GM18498 (cell line): ENCODE results near the gene DNPEP.

Experiments
- ATAC-seq: cut with Tn5 transposase; IDR thresholded peaks from one replicate; pipeline ENCODE4 v1.9.1; 2021; ENCODE audit warnings: mild to moderate bottlenecking, moderate library complexity; ENCODE audit not compliant: unreplicated experiment

Gene DNPEP

GRCh38 chr2:219368690-219369191, 19.0 kb downstream of the DNPEP start:
- ATAC-seq, result no peak

GRCh38 chr2:219362524-219363164, 25.1 kb downstream of the DNPEP start:
- ATAC-seq, result peak; percentile 90

DNA sequence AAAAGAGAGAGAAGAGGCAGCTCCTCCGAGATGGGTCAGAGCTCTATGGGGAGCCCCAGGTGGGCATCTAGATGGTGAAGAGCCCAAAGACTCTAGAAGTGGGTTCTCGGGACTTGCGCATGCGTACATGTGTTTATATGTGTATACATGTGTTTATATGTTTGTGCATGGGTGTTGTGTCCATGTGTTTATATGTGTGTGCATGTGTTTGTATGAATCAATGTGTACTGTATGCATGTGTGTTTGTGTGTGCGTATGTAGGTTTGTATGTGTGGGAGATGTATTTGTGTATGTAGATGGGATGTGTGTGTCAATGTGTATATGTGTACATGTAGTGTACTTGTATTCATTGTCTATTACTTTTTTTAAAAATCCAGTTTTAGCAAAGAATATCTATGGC, 25.6 kb downstream of the DNPEP start:
- ATAC-seq, result no peak

GRCh38 chr2:219358170-219359075, 29.3 kb downstream of the DNPEP start:
- no peak for ATAC-seq

- no peak for ATAC-seq
Observed at GRCh38 chr2:219356834-219357233, 30.9 kb downstream of the DNPEP start.

- ATAC-seq, result no peak
Observed at GRCh38 chr2:219354582-219354981, 33.1 kb downstream of the DNPEP start.

- no peak for ATAC-seq
Observed at GRCh38 chr2:219353129-219353528, 34.6 kb downstream of the DNPEP start.

DNA sequence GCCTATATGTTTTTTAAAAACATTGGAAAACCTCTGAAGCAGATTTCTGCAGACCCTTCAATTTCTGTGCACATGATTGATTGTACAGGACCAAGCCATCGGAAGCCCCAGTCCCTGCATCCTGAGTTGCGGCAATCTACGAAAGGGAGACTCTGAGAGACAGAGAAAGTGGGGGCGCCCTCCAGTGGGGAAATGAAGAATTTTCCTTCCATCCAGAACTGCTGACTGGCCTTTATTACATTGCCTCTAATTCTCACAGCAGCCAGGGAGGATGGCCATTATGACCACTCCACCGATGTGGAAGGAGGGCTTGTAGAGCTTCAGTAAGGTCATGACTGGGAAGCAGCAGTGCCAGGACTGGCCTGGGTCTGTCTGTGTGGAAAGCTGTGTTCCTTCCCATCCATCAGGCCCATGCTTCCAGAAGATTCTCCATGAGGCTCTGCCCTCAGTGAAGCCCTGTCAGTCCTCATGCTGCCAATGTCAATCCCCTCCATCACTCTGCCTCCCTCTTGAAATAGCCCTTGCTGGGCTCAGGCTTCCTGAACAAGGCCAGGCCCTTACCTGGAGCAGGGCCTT, 35.2 kb downstream of the DNPEP start:
- ATAC-seq, result peak; percentile 68

DNA sequence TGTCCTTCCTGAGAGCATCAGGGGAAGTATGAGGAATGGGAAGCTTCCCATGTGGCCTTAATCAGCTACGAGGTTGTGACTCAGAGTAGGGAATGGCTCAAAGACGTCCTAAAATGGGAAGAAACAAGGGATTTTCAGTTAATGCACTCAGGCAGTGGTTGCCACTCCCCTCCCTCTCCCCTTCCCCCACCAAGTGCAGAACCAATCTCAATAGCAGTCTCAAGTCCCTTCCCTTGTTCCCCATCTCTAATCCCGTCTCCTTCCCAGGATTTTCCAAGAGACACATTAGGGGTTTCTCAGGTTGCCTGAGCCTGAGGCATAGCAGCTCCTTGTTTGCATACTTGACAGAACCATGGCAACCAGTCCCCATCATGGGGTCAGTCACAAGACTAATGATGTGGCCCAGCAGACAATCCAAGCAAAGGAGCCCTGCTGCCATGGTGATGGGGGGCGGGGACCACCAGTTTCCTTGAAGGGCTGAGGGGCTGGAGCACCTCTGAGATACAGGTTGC, 36.9 kb downstream of the DNPEP start:
- ATAC-seq, result no peak

DNA sequence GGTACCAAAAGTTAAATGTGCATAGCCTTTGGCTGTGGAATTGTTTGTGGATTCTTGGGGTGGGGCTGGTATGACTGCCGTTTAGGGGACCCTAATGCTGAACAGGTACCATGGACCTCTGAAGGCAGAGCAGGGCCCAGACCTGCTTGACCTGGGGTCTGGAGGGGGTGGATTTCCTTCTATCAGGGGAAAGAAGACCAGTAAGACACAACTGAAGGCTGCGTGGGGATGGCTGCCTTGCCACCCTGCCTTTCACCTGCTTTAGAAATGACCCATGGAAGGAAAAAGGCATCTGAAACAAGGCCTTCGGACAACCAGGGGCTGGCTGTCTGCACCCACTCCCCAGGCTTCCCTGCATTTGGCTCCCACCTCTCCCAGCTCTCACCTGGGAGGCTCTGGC, 37.5 kb downstream of the DNPEP start:
- ATAC-seq, result no peak

- no peak for ATAC-seq
Observed at GRCh38 chr2:219344751-219345430, 42.8 kb downstream of the DNPEP start.

DNA sequence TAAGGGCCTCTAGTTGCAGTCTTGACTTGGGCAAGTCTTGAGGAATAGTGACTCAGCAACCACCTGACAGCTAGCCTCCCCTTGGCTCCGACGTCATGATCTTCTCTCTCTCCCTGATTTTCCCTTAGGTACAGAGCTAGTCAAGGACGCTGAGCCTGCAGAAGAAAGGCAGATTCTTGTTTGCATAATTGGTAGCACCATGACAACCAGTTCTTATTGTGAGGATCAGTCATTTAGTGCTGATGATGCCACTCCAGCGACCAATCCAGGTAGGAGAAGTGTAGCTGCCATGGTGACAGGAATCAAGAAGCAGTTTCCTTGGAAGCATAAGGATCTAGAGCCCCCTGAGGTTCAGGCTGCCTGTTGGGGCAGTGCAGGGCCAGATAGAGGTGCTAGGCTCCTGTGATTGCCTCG, 52.3 kb downstream of the DNPEP start:
- no peak for ATAC-seq

DNA sequence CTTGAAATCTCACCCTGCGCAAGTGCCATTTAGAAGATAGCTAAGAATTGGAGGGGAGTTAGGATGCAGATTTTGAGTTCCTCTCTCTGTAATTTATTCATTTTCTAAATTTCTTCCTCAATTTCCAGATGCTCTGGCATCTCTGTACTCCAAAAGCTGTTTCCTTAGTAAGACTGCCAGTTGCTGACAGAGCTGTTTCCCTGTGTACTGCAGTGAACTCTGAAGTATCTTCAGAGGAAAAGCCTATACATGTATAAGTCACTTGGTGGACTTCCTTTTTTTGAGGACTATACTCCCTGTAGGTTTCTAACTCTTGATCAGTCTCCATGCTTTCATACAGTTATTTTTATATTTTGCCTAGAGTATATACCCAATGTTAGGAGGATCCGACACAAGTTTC, 53.6 kb downstream of the DNPEP start:
- ATAC-seq, result no peak

DNA sequence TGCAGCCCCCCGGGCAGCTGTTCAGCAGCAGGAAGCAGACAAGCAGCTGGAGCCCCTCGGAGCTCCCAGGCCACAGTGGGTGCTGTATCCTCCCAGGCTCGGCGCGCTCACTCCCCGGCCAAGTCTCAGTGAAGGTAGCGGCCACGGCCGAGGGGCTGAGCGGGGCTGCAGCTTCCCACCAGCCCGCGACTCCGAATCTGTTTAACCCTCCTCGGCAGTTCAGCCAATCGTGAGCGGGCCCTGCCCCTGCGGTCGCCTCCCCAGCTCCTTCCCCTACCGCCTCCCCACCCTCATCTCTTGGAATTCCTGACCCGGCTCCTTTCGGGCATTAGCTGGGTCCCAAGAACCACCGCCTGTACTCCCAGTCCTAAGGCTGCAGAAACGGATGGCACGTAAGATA, 55.2 kb downstream of the DNPEP start, which contains the start of gene RESP18:
RESP18 (minus strand) TSS at position 203 of the 400 bp plus-strand sequence.
- ATAC-seq, result no peak

- ATAC-seq, result no peak
Observed at GRCh38 chr2:219331560-219332213, 56.0 kb downstream of the DNPEP start.

- ATAC-seq, result no peak
Observed at GRCh38 chr2:219327719-219328118, 60.0 kb downstream of the DNPEP start.

DNA sequence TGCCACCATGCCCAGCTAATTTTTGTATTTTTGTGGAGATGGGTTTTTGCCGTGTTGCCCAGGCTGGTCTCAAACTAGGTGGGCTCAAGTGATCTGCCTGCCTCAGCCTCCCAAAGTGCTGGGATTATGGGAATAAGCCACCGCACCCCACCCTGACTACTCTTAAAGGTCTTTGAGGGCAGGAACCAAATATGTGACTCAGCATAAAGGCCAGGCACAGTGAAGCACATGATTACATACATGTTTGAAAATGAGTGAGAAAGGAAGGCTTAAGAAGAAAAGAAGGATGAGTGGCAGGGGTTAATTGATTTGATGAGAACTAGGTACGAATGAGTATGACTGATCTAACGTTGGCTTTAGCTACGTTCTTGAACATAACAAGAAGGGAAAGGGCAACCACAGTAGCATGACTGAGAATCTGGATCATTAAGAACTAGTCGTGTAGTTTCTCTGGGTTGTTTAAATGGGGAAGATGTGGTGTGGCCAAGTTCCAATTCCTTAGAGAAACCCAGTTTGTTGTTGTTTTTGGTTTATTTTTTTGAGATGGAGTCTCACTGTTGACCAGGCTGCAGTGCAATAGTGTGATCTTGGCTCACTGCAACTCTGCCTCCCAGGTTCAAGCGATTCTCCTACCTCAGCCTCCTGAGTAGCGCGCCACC, 61.9 kb downstream of the DNPEP start:
- no peak for ATAC-seq

GRCh38 chr2:219325136-219325535, 62.6 kb downstream of the DNPEP start:
- no peak for ATAC-seq

GRCh38 chr2:219323434-219323833, 64.3 kb downstream of the DNPEP start:
- no peak for ATAC-seq
